Osteoblast (primary cell): ENCODE measurements around the gene TBX15. TPM values are rescaled to one million over a fixed set of nuclear protein-coding genes. Genes with fewer than 3 reads are reported as not detected.
A peak's percentile ranks its signal among the peaks of the same experiment; 100 is the strongest.

Source experiments
- DNase-seq: peaks from one replicate; pipeline ENCODE4 v3.0.0; 2011; ENCODE audit warnings: low spot score, mixed read lengths; ENCODE audit not compliant: insufficient read length; ENCODE audit errors: missing footprints
- H2AFZ ChIP-seq: 2 replicates; pipeline ENCODE4 v1.6.0; 2011; ENCODE audit warnings: mild to moderate bottlenecking, low read length
- H3K27ac ChIP-seq: 2 replicates; pipeline ENCODE4 v1.5.1; 2011; ENCODE audit warnings: mild to moderate bottlenecking, low read depth, low read length, moderate library complexity
- H3K27me3 ChIP-seq: 2 replicates; pipeline ENCODE4 v1.6.0; 2012; ENCODE audit warnings: mild to moderate bottlenecking, control low read depth, inconsistent platforms, low read length, moderate library complexity; ENCODE audit not compliant: insufficient read depth
- H3K36me3 ChIP-seq: 2 replicates; pipeline ENCODE4 v1.5.1; 2011; ENCODE audit warnings: mild to moderate bottlenecking, low read length, control low read depth, moderate library complexity; ENCODE audit not compliant: insufficient read depth
- H3K4me1 ChIP-seq: 2 replicates; pipeline ENCODE4 v1.5.1; 2011; ENCODE audit warnings: mild to moderate bottlenecking, low read length, control low read depth, moderate library complexity; ENCODE audit not compliant: insufficient read depth
- H3K4me2 ChIP-seq: 2 replicates; pipeline ENCODE4 v1.6.0; 2011; ENCODE audit warnings: mild to moderate bottlenecking, low read length; ENCODE audit not compliant: insufficient read depth
- H3K4me3 ChIP-seq: fragments of 200-600 bp; sonication (generic); 3 replicates; pipeline ENCODE4 v1.5.1; 2012; ENCODE audit warnings: mild to moderate bottlenecking, low read length, inconsistent platforms; ENCODE audit not compliant: insufficient read depth
- H3K79me2 ChIP-seq: 2 replicates; pipeline ENCODE4 v1.6.0; 2012; ENCODE audit warnings: mild to moderate bottlenecking, low read length, control low read depth, inconsistent platforms; ENCODE audit not compliant: insufficient read depth
- H3K9me3 ChIP-seq: 2 replicates; pipeline ENCODE4 v1.5.1; 2011; ENCODE audit warnings: low read depth, low read length, control low read depth
- H4K20me1 ChIP-seq: 2 replicates; pipeline ENCODE4 v1.6.0; 2012; ENCODE audit warnings: mild to moderate bottlenecking, low read length, control low read depth; ENCODE audit not compliant: insufficient read depth
- total RNA-seq: library from RNA; depleted of rRNA; stranded (reverse); fragments of >200 nt; gene quantifications from 2 replicates; pipeline ENCODE4 v1.2.3, GENCODE V29; 2012
- TF ChIP-seq, protein P1 (sequence below): IDR thresholded peaks from 2 replicates; pipeline ENCODE4 v1.5.1; 2011; ENCODE audit warnings: mild to moderate bottlenecking, low read depth, low read length, moderate library complexity; ENCODE audit errors: extremely low read depth

Gene TBX15
- total RNA-seq, 1 donor: 44.5 TPM

DNA sequence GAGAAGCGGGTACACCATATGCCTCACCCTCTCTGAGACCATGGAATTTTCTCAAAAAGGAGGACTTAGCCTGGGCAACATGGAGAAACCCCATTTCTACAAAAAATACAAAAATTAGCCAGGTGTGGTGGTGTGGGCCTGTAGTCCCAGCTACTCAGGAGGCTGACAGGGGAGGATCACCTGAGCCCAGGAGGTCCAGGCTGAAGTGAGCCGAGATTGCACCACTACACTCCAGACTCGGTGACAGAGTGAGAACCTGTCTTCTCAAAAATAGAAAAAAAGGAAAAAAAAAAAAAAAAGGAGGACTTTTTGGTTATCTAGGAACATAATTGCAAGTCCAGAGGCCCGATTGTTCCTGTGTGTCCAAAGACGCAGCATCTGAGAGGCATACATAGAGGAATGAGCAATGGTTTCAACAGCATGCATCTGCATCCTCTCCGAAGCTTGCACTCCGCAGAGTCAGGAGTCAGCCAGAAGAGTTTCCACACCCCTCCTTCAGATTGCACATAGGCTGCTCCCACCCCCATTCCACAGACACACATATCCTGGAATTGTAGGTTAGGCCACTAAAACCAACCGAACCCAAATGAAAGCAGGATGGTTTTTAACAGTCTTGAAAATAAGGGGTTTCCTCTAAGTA is 2.5 kb upstream of the TBX15 start:
- H3K27me3 ChIP-seq: no peaks in the 10 kb centered on the region
- H3K27ac ChIP-seq: peak overlapping the region; percentile 85
- peak overlapping the region; percentile 97 for H3K4me2 ChIP-seq

DNA sequence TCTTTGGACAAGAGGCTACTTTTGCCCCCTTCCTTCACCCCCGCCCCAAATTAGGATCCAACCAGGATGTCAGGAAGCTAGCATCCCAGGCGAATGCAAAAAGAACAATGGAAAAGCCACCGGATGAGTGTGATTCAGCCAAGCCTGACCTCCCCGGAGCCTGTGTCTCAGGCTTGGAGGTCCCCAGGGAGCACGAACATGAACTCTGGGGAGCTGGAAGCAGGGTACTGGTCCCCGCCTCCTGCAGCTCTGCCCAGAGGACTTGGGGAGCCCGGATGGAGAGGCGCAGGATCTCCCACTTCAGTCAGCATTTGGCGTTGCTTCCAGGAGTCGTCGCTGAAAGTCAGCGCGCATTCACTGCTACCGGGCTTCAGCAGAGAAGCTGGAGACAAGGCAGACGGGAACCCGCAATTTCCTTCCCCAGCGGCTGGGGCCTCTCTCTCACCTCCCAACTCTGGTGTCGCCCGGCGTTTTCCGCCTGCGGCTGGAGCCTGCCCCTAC is 1.8 kb upstream of the TBX15 start:
- Histone ChIP-seq H2AFZ (peak overlapping the region; percentile 86), H3K4me2 (peak overlapping the region; percentile 97), H3K9me3 (no peaks in the 10 kb centered on the region), H3K27ac (peak overlapping the region; percentile 85), H3K79me2 (peaks cover 28% of the 10 kb centered on the region), H3K4me3 (peak overlapping the region; percentile 81), H3K27me3 (no peaks in the 10 kb centered on the region), H4K20me1 (peaks cover 3% of the 10 kb centered on the region), H3K4me1 (peaks cover 24% of the 10 kb centered on the region), H3K36me3 (no peaks in the 10 kb centered on the region)
- TF ChIP-seq, protein P1, sequence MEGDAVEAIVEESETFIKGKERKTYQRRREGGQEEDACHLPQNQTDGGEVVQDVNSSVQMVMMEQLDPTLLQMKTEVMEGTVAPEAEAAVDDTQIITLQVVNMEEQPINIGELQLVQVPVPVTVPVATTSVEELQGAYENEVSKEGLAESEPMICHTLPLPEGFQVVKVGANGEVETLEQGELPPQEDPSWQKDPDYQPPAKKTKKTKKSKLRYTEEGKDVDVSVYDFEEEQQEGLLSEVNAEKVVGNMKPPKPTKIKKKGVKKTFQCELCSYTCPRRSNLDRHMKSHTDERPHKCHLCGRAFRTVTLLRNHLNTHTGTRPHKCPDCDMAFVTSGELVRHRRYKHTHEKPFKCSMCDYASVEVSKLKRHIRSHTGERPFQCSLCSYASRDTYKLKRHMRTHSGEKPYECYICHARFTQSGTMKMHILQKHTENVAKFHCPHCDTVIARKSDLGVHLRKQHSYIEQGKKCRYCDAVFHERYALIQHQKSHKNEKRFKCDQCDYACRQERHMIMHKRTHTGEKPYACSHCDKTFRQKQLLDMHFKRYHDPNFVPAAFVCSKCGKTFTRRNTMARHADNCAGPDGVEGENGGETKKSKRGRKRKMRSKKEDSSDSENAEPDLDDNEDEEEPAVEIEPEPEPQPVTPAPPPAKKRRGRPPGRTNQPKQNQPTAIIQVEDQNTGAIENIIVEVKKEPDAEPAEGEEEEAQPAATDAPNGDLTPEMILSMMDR: no peak
- peak; percentile 92 for DNase-seq

More for the DNA sequence above, 2.5 kb upstream of the TBX15 start:
- TF ChIP-seq, protein P1: no peak
- peaks cover 24% of the 10 kb centered on the region for H3K4me1 ChIP-seq
- peaks cover 21% of the 10 kb centered on the region for H3K79me2 ChIP-seq
- no peaks in the 10 kb centered on the region for H3K9me3 ChIP-seq
- H2AFZ ChIP-seq: peak overlapping the region; percentile 86
- no peaks in the 10 kb centered on the region for H3K36me3 ChIP-seq
- DNase-seq: no peak
- peaks cover 3% of the 10 kb centered on the region for H4K20me1 ChIP-seq
- peak overlapping the region; percentile 81 for H3K4me3 ChIP-seq

DNA sequence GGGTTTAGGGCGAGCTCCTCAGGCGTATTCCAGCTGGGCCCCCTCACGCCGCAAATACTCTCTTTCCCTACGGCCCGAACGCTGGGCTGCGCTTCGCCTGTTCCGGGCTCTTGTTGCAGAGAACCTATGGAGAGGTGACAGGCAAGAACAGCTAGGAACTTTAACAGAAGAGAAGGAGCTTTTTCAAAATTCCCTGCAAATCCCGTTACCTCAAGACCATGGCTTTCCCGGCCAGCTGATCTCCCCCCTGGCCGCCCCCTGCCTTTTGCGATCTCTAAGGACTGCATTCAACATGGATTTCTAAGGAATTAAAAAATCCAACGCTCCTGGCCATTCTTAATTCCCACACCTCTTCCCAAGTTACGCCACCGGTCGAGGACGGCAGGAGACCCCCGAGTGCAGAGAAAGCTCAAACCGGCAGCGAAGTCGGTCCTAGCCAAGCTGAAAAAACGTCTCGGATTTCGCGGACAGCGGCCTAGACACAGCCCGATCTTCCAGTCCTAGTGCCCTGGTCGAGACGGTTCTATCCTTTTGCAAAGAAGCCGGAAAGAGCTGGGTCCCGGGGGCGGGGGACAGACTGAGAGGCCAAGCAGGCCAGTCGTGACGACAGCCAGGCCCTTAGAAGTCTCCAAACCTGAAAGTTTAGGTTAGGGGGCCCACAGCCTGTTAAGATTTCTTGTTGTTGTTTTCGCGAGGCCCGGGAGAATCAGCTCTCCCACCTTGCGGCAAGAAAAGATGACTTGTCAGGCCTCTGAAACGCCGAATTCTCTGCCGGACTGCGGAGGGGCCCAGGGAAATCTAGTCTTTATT is 1.1 kb upstream of the TBX15 start:
- H3K79me2 ChIP-seq: peaks cover 35% of the 10 kb centered on the region
- no peaks in the 10 kb centered on the region for H3K36me3 ChIP-seq
- peak; percentile 97 for DNase-seq
- H3K9me3 ChIP-seq: no peaks in the 10 kb centered on the region
- peaks cover 25% of the 10 kb centered on the region for H3K4me1 ChIP-seq
- peak overlapping the region; percentile 85 for H3K27ac ChIP-seq
- H3K4me3 ChIP-seq: peak overlapping the region; percentile 81
- no peaks in the 10 kb centered on the region for H3K27me3 ChIP-seq
- peak overlapping the region; percentile 97 for H3K4me2 ChIP-seq
- H4K20me1 ChIP-seq: peaks cover 3% of the 10 kb centered on the region
- TF ChIP-seq, protein P1: no peak
- peak overlapping the region; percentile 86 for H2AFZ ChIP-seq
